Esophagus (tissue), 2 donors: ENCODE data around the gene SRPK2. TPM values are rescaled to one million over a fixed set of nuclear protein-coding genes. Genes with fewer than 3 reads are reported as not detected.
A peak's percentile ranks its signal among the peaks of the same experiment; 100 is the strongest.
"Not testable (repeated sequence)": the region's sequence is repeated elsewhere in the genome, so short reads cannot be mapped to it uniquely, and the experiment has no call there.

Experiments
- H3K27ac ChIP-seq, 2 donors: one replicate each; pipeline ENCODE4 v1.5.1; 2013; ENCODE audit warnings: low read depth in 2 of 2, mild to moderate bottlenecking in 2 of 2, inconsistent platforms in 1 of 2, low read length in 1 of 2, moderate library complexity in 1 of 2
- H3K27me3 ChIP-seq, 2 donors: one replicate each; pipeline ENCODE4 v1.6.1; 2013; ENCODE audit warnings: low read length in 2 of 2, control low read depth in 1 of 2, mild to moderate bottlenecking in 1 of 2; ENCODE audit not compliant: insufficient read depth in 2 of 2, control insufficient read depth in 1 of 2
- H3K36me3 ChIP-seq, 2 donors: one replicate each; pipeline ENCODE4 v1.6.1; 2013; ENCODE audit warnings: low read length in 1 of 2; ENCODE audit not compliant: control insufficient read depth in 2 of 2, insufficient read depth in 2 of 2
- H3K4me1 ChIP-seq, 2 donors: one replicate each; pipeline ENCODE4 v1.6.1; 2013; ENCODE audit warnings: low read length in 1 of 2; ENCODE audit not compliant: control insufficient read depth in 2 of 2, insufficient read depth in 2 of 2
- H3K4me3 ChIP-seq, 2 donors: one replicate each; pipeline ENCODE4 v1.5.1; 2013; ENCODE audit warnings: low read length in 2 of 2, mild to moderate bottlenecking in 2 of 2, low read depth in 1 of 2, moderate library complexity in 1 of 2
- H3K9me3 ChIP-seq, 2 donors: one replicate each; pipeline ENCODE4 v1.6.1; 2013; ENCODE audit warnings: mild to moderate bottlenecking in 2 of 2, low read depth in 1 of 2, low read length in 1 of 2, moderate library complexity in 1 of 2; ENCODE audit not compliant: control insufficient read depth in 2 of 2, insufficient read depth in 1 of 2
- WGBS, 2 donors: extraction: QIAGEN DNeasy Blood & Tissue Kit; methylation state at CpG; one replicate each; pipeline ENCODE4 v1.1.7; 2013; 5-methylcytosine and 5-hydroxymethylcytosine counted together
- polyA plus RNA-seq, 2 donors: library from polyadenylated mRNA; stranded (reverse); fragments of 200-250 nt; gene quantifications; one replicate each; pipeline ENCODE4 v1.2.3, GENCODE V29; 2013
- donor health status: healthy with polysubstance abuse.
- donor health status: Bipolar disorder and iron deficiency.

The SRPK2 gene
- polyA plus RNA-seq, 2 donors = 8.9 to 11.6 TPM

DNA sequence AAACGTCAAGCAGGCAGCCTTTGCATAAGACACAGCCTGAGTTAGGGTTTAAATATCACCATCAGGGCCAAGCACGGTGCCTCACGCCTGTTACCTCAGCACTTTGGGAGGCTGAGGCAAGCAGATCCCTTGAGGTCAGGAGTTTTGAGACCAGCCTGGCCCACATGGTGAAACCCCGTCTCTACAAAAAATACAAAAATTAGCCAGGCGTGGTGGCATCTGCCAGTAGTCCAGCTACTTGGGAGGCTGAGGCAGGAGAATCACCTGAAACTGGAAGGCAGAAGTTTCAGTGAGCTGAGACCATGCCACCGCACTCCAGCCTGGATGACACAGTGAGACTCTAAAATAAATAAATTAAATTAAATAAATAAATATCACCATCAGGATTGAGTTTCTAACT is 33.0 kb downstream of the SRPK2 start:
- H3K4me1 ChIP-seq = peaks cover 0 to 9% of the 10 kb centered on the region in 2 donors
- no peaks in the 10 kb centered on the region for H3K36me3 ChIP-seq
- no peak overlapping the region for H3K4me3 ChIP-seq
- H3K9me3 ChIP-seq = no peaks in the 10 kb centered on the region
- no peaks in the 10 kb centered on the region for H3K27me3 ChIP-seq
- WGBS, 2 donors = 83% methylated on average over 6 of the region's 6 CpGs
- H3K27ac ChIP-seq = no peak overlapping the region

DNA sequence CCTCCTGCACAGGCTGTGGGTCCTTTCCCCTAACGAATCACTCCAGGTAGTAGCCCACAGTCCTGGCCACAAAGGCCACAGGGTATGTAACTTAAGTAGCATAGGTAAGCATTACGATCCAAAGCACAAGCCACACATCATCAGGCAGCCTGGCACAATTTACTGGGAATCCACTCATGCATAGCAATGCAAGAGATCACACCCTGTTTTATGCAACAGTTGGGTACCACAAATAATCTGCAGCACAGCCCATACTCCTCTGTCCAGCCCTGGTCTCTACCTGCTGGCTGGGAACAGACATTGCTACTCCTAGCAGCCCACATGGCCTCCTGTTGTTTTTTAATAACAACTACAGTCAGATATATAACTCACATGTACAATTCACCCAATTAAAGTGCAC is 34.3 kb downstream of the SRPK2 start:
- H3K27ac ChIP-seq = no peak overlapping the region
- no peaks in the 10 kb centered on the region for H3K36me3 ChIP-seq
- WGBS, 2 donors = 57 to 67% methylated on average over 2 of the region's 2 CpGs
- H3K4me3 ChIP-seq = no peak overlapping the region
- peaks cover 0 to 9% of the 10 kb centered on the region in 2 donors for H3K4me1 ChIP-seq
- no peaks in the 10 kb centered on the region for H3K9me3 ChIP-seq
- no peaks in the 10 kb centered on the region for H3K27me3 ChIP-seq

DNA sequence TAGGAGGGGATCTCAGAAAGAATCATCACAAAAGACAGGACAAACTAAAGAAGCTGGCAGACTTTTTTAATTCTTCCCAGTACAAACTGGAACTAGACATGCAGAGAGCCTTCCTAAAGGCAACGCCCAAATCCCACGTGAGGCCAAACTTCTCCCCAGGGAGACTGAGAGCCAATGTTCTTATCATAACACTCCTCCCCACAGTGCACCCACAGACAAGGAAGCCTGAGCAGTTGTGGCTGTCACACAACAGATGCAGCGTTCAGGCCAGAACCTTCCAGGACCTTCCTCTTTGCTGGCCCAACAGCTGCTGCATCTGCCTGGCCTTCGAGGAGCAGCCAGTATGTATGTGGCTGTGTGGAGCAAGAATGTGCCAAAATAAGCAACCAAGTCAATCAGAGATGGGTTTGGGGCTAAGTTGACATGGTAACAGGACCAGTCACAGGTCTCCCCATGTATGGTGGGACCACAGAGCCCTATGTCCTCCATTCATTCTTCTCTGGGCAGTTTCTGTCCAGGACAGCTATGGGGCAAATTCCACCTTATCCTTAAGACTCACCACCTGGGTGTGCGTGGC is 34.9 kb downstream of the SRPK2 start:
- Histone ChIP-seq H3K27me3 (no peaks in the 10 kb centered on the region), H3K36me3 (no peaks in the 10 kb centered on the region), H3K4me3 (no peak overlapping the region), H3K9me3 (no peaks in the 10 kb centered on the region), H3K4me1 (peaks cover 0 to 9% of the 10 kb centered on the region in 2 donors), H3K27ac (no peak overlapping the region)
- WGBS, 2 donors = 36 to 39% methylated on average over 5 of the region's 5 CpGs

DNA sequence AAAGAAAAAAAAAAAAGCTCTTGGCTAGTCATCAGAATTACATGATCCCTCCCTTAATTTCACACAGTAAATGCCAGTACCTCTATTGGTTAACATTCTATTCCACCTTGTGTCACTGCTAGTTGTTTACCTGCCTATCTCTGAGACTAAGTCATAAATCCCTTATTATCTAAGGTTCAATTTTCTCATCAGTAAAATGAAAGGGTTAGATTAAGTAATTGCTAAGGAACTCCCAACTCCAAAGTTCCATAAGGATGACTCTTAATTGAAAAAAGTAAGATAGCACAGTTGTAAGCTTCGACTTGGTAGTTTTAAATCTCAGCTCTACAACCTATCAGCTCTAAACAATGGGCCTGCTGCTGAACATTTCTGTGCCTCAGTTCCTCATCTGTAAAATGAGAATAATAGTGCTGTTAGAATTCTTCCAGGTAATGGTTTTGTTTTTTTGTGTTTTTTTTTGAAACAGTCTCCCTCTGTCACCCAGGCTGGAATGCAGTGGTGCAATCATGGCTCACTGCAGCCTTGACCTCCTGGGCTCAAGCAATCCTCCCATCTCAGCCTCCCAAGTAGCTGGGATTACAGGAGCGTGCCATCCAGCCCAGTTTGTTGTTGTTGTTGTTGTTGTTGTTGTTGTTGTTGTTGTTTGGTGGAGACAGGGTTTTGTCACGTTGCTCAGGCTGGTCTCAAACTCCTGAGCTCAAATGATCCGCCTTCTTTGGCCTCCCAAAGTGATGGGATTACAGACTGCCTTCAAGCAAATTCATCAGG is 35.6 kb downstream of the SRPK2 start:
- 78 to 79% methylated on average over 4 of the region's 4 CpGs for WGBS, 2 donors
- Histone ChIP-seq H3K27me3 (no peaks in the 10 kb centered on the region), H3K27ac (no peak overlapping the region), H3K4me3 (no peak overlapping the region), H3K9me3 (no peaks in the 10 kb centered on the region), H3K36me3 (no peaks in the 10 kb centered on the region), H3K4me1 (peaks cover 0 to 9% of the 10 kb centered on the region in 2 donors)

DNA sequence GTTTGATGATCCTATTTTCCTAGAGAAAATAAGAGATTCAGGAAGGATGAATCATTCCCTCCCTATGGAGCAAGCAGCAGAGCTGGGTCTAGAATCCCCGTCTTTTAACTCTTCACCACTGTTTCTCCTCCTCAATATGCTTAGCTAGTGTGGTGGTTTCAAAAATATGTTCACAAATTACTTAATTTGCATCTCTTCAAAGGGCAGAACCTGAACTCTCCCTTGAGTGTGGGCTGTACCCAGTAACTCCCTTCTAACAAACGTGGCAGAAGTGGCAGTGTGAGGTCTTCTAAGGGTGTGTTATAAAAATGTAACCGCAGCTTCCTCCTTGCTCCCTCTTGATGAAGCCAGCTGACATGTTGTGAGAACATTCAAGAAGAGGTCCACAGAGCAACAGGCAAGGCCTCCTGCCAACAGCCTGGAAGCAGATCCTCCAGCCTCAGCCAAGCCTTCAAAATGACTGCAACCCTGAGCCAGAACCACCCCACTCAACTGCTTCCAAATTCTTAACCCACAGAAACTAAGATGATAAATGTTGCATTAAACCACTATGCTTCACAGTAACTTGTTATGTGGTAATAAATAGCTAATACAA is 36.6 kb downstream of the SRPK2 start:
- H3K4me1 ChIP-seq = peaks cover 0 to 9% of the 10 kb centered on the region in 2 donors
- H3K27me3 ChIP-seq = no peaks in the 10 kb centered on the region
- H3K4me3 ChIP-seq = no peak overlapping the region

DNA sequence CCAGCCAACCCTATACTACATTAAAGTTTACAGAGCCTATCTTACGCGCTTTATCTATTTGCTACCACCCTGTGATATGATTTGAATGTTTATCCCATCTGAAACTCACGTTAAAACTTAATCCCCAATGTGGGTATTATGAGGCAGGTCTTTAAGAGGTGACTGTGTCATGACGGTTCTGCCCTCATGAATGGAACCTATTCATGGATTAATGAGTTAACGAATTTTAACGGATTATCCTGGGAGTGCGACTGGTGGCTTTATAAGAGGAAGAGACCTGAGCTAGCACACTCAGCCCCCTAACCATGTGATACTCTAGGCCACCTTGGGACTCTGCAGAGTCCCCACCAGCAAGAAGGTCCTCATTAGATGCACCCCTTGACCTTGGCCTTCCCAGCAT is 37.8 kb downstream of the SRPK2 start:
- H3K4me3 ChIP-seq = no peak overlapping the region
- H3K36me3 ChIP-seq = no peaks in the 10 kb centered on the region
- no peaks in the 10 kb centered on the region for H3K9me3 ChIP-seq
- H3K4me1 ChIP-seq = peaks cover 0 to 9% of the 10 kb centered on the region in 2 donors
- H3K27ac ChIP-seq = no peak overlapping the region
- H3K27me3 ChIP-seq = no peaks in the 10 kb centered on the region
- WGBS, 2 donors = 80 to 90% methylated on average over 7 of the region's 7 CpGs

More for the DNA sequence above, 36.6 kb downstream of the SRPK2 start:
- 14 to 21% methylated on average over 3 of the region's 3 CpGs for WGBS, 2 donors
- Histone ChIP-seq H3K9me3 (no peaks in the 10 kb centered on the region), H3K36me3 (no peaks in the 10 kb centered on the region), H3K27ac (peak overlapping the region; percentile 14 to 56)

DNA sequence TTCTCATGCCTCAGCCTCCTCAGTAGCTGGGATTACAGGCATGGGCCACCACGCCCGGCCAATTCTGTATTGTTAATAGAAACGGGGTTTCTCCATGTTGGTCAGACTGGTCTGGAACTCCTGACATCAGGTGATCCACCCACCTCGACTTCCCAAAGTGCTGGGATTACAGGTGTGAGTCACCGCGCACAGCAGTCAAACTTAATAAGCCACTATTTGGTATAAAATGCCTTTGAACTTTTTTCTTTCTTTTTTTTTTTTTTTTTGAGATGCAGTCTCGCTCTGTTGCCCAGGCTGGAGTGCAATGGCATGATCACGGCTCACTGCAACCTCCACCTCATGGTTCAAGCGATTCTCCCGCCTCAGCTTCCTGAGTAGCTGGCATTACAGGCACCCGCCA is 40.5 kb downstream of the SRPK2 start:
- not testable (repeated sequence) for H3K36me3 ChIP-seq, H3K27ac ChIP-seq, H3K9me3 ChIP-seq, H3K4me3 ChIP-seq, H3K4me1 ChIP-seq, H3K27me3 ChIP-seq
- WGBS, 2 donors = 92 to 94% methylated on average over 11 of the region's 11 CpGs

DNA sequence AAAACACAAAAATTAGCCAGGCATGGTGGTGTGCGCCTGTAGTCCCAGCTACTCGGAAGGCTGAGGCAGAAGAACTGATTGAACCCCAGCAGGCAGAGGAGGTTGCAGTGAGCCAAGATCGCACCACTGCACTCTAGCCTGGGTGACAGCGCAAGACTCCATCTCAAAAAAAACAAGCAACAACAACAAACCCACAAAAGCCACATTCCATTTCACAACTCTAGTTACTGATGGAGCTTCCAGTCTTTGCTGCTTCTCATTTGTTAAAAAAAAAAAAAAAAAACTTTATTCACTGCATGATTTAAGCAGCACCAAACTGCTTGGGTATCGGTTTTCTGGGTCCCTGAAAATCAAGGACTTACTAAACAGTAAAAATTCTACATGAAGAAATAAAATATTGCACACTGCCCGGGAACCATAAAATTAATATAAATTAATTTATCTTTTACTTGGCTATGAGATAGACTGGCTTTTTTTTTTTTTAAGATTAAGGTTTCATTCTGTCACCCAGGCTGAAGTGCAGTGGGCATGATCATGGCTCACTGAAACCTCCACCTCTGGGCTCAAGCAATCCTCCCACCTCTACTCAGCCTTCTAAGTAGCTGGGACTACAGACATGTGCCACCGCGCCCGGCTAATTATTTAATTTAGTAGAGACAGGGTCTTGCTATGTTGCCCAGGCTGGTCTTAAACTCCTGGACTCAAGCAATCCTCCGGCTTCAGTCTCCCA is 42.0 kb downstream of the SRPK2 start:
- no peak overlapping the region for H3K27ac ChIP-seq
- no peaks in the 10 kb centered on the region for H3K27me3 ChIP-seq
- H3K4me3 ChIP-seq = no peak overlapping the region
- 90 to 92% methylated on average over 10 of the region's 10 CpGs for WGBS, 2 donors
- H3K9me3 ChIP-seq = no peaks in the 10 kb centered on the region
- H3K36me3 ChIP-seq = no peaks in the 10 kb centered on the region
- H3K4me1 ChIP-seq = peaks cover 0 to 1% of the 10 kb centered on the region in 2 donors

DNA sequence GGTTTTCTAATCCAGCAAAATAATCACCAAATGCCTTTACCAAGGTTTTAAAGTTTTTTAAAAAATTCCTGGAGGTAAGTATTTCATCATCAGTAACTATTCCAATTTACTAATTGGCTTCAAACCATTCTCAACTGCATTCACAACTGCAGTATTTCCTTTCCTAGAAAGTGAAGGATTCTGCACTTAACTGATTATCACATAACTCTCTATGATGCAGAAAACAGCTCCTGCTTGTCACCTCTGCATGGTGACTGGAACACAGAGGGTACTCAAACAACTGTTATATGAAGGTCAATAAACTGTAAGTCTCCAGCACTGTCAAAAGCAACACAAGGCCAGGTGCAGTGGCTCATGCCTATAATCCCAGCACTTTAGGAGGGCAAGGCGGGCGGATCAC is 42.6 kb downstream of the SRPK2 start:
- Histone ChIP-seq H3K4me1 (peaks cover 0 to 3% of the 10 kb centered on the region in 2 donors), H3K4me3 (no peak overlapping the region), H3K36me3 (no peaks in the 10 kb centered on the region), H3K27ac (no peak overlapping the region), H3K27me3 (no peaks in the 10 kb centered on the region), H3K9me3 (no peaks in the 10 kb centered on the region)
- WGBS, 2 donors = 92 to 93% methylated on average over 2 of the region's 2 CpGs
